ENCODE measurements around the gene MPPED1. TPM values are rescaled to one million over a fixed set of nuclear protein-coding genes. Genes with fewer than 3 reads are reported as not detected.

MPPED1 gene
- total and polyA plus RNA-seq, 2 donors (not counting 1 experiment from before 2014, with no cell fraction given), result not detected

GRCh38 chr22:43402128-43402527, 9.7 kb upstream of the MPPED1 start:
- H3K79me2 ChIP-seq (ENCODE audit: control insufficient read depth, insufficient read depth, low read length), result no peaks in the 10 kb centered on the region
- no peaks in the 10 kb centered on the region for H4K20me1 ChIP-seq (ENCODE audit: control insufficient read depth, extremely low read depth, insufficient read depth, low read length)
- no peak overlapping the region for H3K4me2 ChIP-seq (ENCODE audit: extremely low read depth, insufficient read depth, low read length)
- H3K9ac ChIP-seq (ENCODE audit: insufficient read depth, low read length), result no peak overlapping the region
- H3K9me3 ChIP-seq (ENCODE audit: control insufficient read depth, insufficient read depth, low read depth, low read length), result no peaks in the 10 kb centered on the region
- no peaks in the 10 kb centered on the region for H3K27me3 ChIP-seq (ENCODE audit: control insufficient read depth, insufficient read depth, low read length)
- H3K4me1 ChIP-seq (ENCODE audit: control insufficient read depth, extremely low read depth, insufficient read depth, low read length), result no peaks in the 10 kb centered on the region
- H2AFZ ChIP-seq (ENCODE audit: low read length), result no peak overlapping the region
- H3K36me3 ChIP-seq (ENCODE audit: control insufficient read depth, insufficient read depth, low read length), result no peaks in the 10 kb centered on the region
- H3K27ac ChIP-seq (ENCODE audit: insufficient read depth, low read length), result no peak overlapping the region
- DNase-seq (ENCODE audit: low read depth in 2 of 2), result no peak
- H3K4me3 ChIP-seq (replicated peaks in 1 of 4; ENCODE audit: control extremely low read depth in 1 of 4, insufficient read depth in 1 of 4, low read depth in 3 of 4, low read length in 4 of 4), result no peak overlapping the region
- no peak for TF ChIP-seq CTCF (conservative IDR thresholded peaks at IDR 0.05 in 1 of 2, IDR thresholded peaks at IDR 0.05 in 1 of 2; ENCODE audit: low read depth in 1 of 2, low read length in 2 of 2)
- no peak for TF ChIP-seq EZH2 (IDR thresholded peaks at IDR 0.05; ENCODE audit: low read length, missing control alignments)

DNA sequence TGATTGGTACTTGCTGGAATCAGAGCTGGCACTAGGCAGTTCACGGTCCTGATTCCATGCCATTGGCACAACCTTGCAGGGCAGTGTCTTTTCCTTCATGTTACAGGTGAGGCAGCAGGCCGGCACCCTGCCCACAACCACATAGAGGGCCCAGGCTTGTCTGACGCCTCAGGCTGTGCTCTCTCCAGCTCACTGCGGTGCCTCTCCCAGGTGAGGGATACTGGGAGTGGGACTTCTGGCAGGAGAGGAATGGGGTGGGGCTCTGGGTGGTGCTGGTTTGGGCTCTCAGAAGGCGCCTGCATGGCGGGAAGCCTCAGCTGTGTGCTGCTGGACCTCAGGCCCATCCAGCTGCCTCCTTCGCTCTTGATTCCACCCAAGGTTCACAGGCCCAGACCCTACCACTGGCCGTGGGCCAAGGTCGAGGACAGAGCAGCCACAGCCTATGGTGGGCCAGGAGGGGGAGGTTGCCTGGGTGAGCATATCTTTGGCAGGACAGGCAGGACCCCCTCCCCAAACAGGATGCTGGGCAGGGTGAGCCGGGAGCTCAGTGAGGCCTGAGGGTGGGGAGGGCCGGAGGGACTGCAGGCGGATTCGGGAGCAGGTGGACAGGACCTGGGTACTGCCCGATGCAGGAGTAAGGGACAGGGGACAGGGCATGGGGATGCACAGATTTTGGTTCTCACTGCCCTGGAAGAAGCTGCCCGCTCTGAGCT, 7.0 kb upstream of the MPPED1 start:
- no peak overlapping the region for H3K4me3 ChIP-seq (replicated peaks in 1 of 4; ENCODE audit: control extremely low read depth in 1 of 4, insufficient read depth in 1 of 4, low read depth in 3 of 4, low read length in 4 of 4)
- DNase-seq (ENCODE audit: low read depth in 2 of 2), result no peak
- H3K4me1 ChIP-seq (ENCODE audit: control insufficient read depth, extremely low read depth, insufficient read depth, low read length), result no peaks in the 10 kb centered on the region
- no peak overlapping the region for H3K4me2 ChIP-seq (ENCODE audit: extremely low read depth, insufficient read depth, low read length)
- no peaks in the 10 kb centered on the region for H3K36me3 ChIP-seq (ENCODE audit: control insufficient read depth, insufficient read depth, low read length)
- no peak overlapping the region for H3K9ac ChIP-seq (ENCODE audit: insufficient read depth, low read length)
- H3K9me3 ChIP-seq (ENCODE audit: control insufficient read depth, insufficient read depth, low read depth, low read length), result no peaks in the 10 kb centered on the region
- H4K20me1 ChIP-seq (ENCODE audit: control insufficient read depth, extremely low read depth, insufficient read depth, low read length), result no peaks in the 10 kb centered on the region
- H3K27ac ChIP-seq (ENCODE audit: insufficient read depth, low read length), result no peak overlapping the region
- H2AFZ ChIP-seq (ENCODE audit: low read length), result no peak overlapping the region
- H3K27me3 ChIP-seq (ENCODE audit: control insufficient read depth, insufficient read depth, low read length), result peaks cover 2% of the 10 kb centered on the region
- TF ChIP-seq EZH2 (IDR thresholded peaks at IDR 0.05; ENCODE audit: low read length, missing control alignments) (no peak), CTCF (conservative IDR thresholded peaks at IDR 0.05 in 1 of 2, IDR thresholded peaks at IDR 0.05 in 1 of 2; ENCODE audit: low read depth in 1 of 2, low read length in 2 of 2) (no peak)
- no peaks in the 10 kb centered on the region for H3K79me2 ChIP-seq (ENCODE audit: control insufficient read depth, insufficient read depth, low read length)

GRCh38 chr22:43406186-43406790, 5.5 kb upstream of the MPPED1 start:
- DNase-seq (ENCODE audit: low read depth in 2 of 2), result no peak
- TF ChIP-seq EZH2 (IDR thresholded peaks at IDR 0.05; ENCODE audit: low read length, missing control alignments) (no peak), CTCF (conservative IDR thresholded peaks at IDR 0.05 in 1 of 2, IDR thresholded peaks at IDR 0.05 in 1 of 2; ENCODE audit: low read depth in 1 of 2, low read length in 2 of 2) (no peak)
- no peak overlapping the region for H3K4me2 ChIP-seq (ENCODE audit: extremely low read depth, insufficient read depth, low read length)
- no peaks in the 10 kb centered on the region for H4K20me1 ChIP-seq (ENCODE audit: control insufficient read depth, extremely low read depth, insufficient read depth, low read length)
- no peaks in the 10 kb centered on the region for H3K79me2 ChIP-seq (ENCODE audit: control insufficient read depth, insufficient read depth, low read length)
- no peak overlapping the region for H3K27ac ChIP-seq (ENCODE audit: insufficient read depth, low read length)
- H3K4me1 ChIP-seq (ENCODE audit: control insufficient read depth, extremely low read depth, insufficient read depth, low read length), result no peaks in the 10 kb centered on the region
- H3K36me3 ChIP-seq (ENCODE audit: control insufficient read depth, insufficient read depth, low read length), result no peaks in the 10 kb centered on the region
- H3K9ac ChIP-seq (ENCODE audit: insufficient read depth, low read length), result no peak overlapping the region
- no peak overlapping the region for H2AFZ ChIP-seq (ENCODE audit: low read length)
- H3K4me3 ChIP-seq (replicated peaks in 1 of 4; ENCODE audit: control extremely low read depth in 1 of 4, insufficient read depth in 1 of 4, low read depth in 3 of 4, low read length in 4 of 4), result no peak overlapping the region
- H3K27me3 ChIP-seq (ENCODE audit: control insufficient read depth, insufficient read depth, low read length), result peaks cover 13% of the 10 kb centered on the region
- H3K9me3 ChIP-seq (ENCODE audit: control insufficient read depth, insufficient read depth, low read depth, low read length), result no peaks in the 10 kb centered on the region
